ENCODE measurements around the gene ZNF654. TPM values are rescaled to one million over a fixed set of nuclear protein-coding genes. Genes with fewer than 3 reads are reported as not detected.

The ZNF654 gene
- total and polyA plus RNA-seq, 10 of the 15 experiments (the other 5 are each of a cell fraction or from before 2014, with no cell fraction given), result 2.7 to 14.2 (median 10.0) TPM

DNA sequence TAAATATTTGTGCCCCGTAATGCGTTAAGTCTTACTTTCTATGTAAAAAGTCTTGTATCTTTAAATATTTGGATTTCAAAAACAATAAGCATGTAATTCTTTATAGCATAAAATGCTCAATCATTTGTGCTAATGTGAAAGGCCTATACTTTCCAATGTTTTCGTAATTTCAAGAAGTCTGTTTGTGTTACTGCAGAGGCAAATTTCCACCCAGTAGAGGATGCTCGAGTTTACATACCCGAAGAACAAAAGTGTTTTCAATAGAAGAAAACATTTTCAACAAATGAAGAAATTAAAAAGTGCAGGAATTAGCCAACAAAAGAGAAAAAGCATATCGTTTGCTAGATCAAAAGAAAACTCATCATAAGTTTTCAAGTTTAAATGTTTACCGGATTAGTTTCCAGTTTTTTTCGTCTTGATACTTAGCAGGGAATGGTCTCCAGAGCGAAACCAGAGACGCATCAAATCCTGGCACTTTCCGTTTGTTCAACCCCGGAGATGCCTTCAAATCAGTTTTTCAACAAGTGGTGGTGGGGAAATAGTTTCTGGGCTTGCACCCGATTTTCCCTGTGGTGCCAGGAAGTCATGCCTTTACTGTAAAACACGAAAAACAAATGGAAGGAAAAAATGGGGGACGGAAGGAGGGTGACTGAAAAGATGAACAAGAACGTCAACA is 1.3 kb upstream of the ZNF654 start (continued):
- TF ChIP-seq, protein P1, sequence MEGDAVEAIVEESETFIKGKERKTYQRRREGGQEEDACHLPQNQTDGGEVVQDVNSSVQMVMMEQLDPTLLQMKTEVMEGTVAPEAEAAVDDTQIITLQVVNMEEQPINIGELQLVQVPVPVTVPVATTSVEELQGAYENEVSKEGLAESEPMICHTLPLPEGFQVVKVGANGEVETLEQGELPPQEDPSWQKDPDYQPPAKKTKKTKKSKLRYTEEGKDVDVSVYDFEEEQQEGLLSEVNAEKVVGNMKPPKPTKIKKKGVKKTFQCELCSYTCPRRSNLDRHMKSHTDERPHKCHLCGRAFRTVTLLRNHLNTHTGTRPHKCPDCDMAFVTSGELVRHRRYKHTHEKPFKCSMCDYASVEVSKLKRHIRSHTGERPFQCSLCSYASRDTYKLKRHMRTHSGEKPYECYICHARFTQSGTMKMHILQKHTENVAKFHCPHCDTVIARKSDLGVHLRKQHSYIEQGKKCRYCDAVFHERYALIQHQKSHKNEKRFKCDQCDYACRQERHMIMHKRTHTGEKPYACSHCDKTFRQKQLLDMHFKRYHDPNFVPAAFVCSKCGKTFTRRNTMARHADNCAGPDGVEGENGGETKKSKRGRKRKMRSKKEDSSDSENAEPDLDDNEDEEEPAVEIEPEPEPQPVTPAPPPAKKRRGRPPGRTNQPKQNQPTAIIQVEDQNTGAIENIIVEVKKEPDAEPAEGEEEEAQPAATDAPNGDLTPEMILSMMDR (IDR thresholded peaks at IDR 0.05 in 2 of 3, conservative IDR thresholded peaks at IDR 0.05 in 1 of 3; ENCODE audit: control insufficient read depth in 2 of 3, extremely low read depth in 1 of 3, insufficient read depth in 1 of 3, low read depth in 3 of 3, low read length in 3 of 3), result 0 out of 6 replicates have a peak, but pooled peaks of 2 of the 3 experiments have one; percentile 5 to 6
- TF ChIP-seq CBFB (IDR thresholded peaks at IDR 0.05; ENCODE audit: low read depth) (no peak), RCOR1 (conservative IDR thresholded peaks at IDR 0.05; ENCODE audit: low read depth, low read length) (no peak), POU2F2 (IDR thresholded peaks at IDR 0.05; ENCODE audit: borderline replicate concordance, low read depth, low read length) (no peak), SIX5 (IDR thresholded peaks at IDR 0.05; ENCODE audit: low read depth, low read length, severe bottlenecking) (no peak), ZBTB40 (IDR thresholded peaks at IDR 0.05; ENCODE audit: borderline replicate concordance) (peak; percentile 31; the same call in 1 of the 2 replicates)
